ENCODE measurements around the gene GXYLT2.

Gene GXYLT2

GRCh38 chr3:72887705-72888545 lies at the start of gene GXYLT2:
Gene GXYLT2, plus strand, starts transcription at chr3:72888046. Its CDS starts 188 bp downstream, at chr3:72888234.
- no peak for TF ChIP-seq CTCF (conservative IDR thresholded peaks at IDR 0.05; ENCODE audit: control insufficient read depth, insufficient read depth, low read depth, low read length)
- H3K4me3 ChIP-seq (ENCODE audit: control insufficient read depth, low read depth, low read length) = peak within 1 kb of the TSS; percentile 69
- DNase-seq (ENCODE audit: low read depth) = peak; percentile 66

GRCh38 chr3:72839057-72839456 lies 48.8 kb upstream of the GXYLT2 start:
- TF ChIP-seq CTCF (conservative IDR thresholded peaks at IDR 0.05; ENCODE audit: control insufficient read depth, insufficient read depth, low read depth, low read length) = no peak
- no peak overlapping the region for H3K4me3 ChIP-seq (ENCODE audit: control insufficient read depth, low read depth, low read length)
- DNase-seq (ENCODE audit: low read depth) = no peak

GRCh38 chr3:72844436-72844993 lies 43.3 kb upstream of the GXYLT2 start:
- TF ChIP-seq CTCF (conservative IDR thresholded peaks at IDR 0.05; ENCODE audit: control insufficient read depth, insufficient read depth, low read depth, low read length) = no peak
- DNase-seq (ENCODE audit: low read depth) = peak; percentile 33

GRCh38 chr3:72846166-72846565 lies 41.7 kb upstream of the GXYLT2 start:
- DNase-seq (ENCODE audit: low read depth) = no peak
- TF ChIP-seq CTCF (conservative IDR thresholded peaks at IDR 0.05; ENCODE audit: control insufficient read depth, insufficient read depth, low read depth, low read length) = no peak
- H3K4me3 ChIP-seq (ENCODE audit: control insufficient read depth, low read depth, low read length) = no peak overlapping the region

More at GRCh38 chr3:72844436-72844993, 43.3 kb upstream of the GXYLT2 start:
- H3K4me3 ChIP-seq (ENCODE audit: control insufficient read depth, low read depth, low read length) = no peak overlapping the region

GRCh38 chr3:72847282-72847681 lies 40.6 kb upstream of the GXYLT2 start:
- no peak for DNase-seq (ENCODE audit: low read depth)
- peak overlapping the region; percentile 98 for H3K4me3 ChIP-seq (ENCODE audit: control insufficient read depth, low read depth, low read length)
- no peak for TF ChIP-seq CTCF (conservative IDR thresholded peaks at IDR 0.05; ENCODE audit: control insufficient read depth, insufficient read depth, low read depth, low read length)

GRCh38 chr3:72847751-72848702 lies 39.8 kb upstream of the GXYLT2 start, which contains the start of gene SHQ1:
Gene SHQ1, minus strand, starts transcription at chr3:72848445. Its CDS starts 105 bp downstream, at chr3:72848340.
- DNase-seq (ENCODE audit: low read depth) = peak; percentile 92
- no peak for TF ChIP-seq CTCF (conservative IDR thresholded peaks at IDR 0.05; ENCODE audit: control insufficient read depth, insufficient read depth, low read depth, low read length)
- peak within 1 kb of the TSS; percentile 98 for H3K4me3 ChIP-seq (ENCODE audit: control insufficient read depth, low read depth, low read length)

Data from fibroblast of mammary gland (primary cell).